WERI-Rb-1 (cell line): Measurements from ENCODE around the gene TNFRSF1B.

Source experiments
- DNase-seq: peaks from one replicate; pipeline ENCODE4 v3.0.0-alpha.2; 2020
- H3K27ac ChIP-seq: fragments of 250-450 bp; sonication (Bioruptor Pico); 2 replicates; pipeline ENCODE4 v1.5.1; 2020; ENCODE audit warnings: mild to moderate bottlenecking, moderate library complexity
- H3K27me3 ChIP-seq: fragments of 250-450 bp; sonication (Bioruptor Pico); 2 replicates; pipeline ENCODE4 v1.5.1; 2021; ENCODE audit warnings: mild to moderate bottlenecking, low read depth, moderate library complexity; ENCODE audit not compliant: insufficient read depth, severe bottlenecking
- H3K36me3 ChIP-seq: fragments of 250-450 bp; sonication (Bioruptor Pico); 2 replicates; pipeline ENCODE4 v1.5.1; 2020; ENCODE audit warnings: mild to moderate bottlenecking, moderate library complexity
- H3K4me3 ChIP-seq: 2 replicates; pipeline ENCODE4 v1.5.1; 2011; ENCODE audit warnings: low read depth, mild to moderate bottlenecking, control low read depth, low read length
- H3K9me3 ChIP-seq: fragments of 250-450 bp; sonication (Bioruptor Pico); 2 replicates; pipeline ENCODE4 v1.5.1; 2021; ENCODE audit warnings: mild to moderate bottlenecking, moderate library complexity; ENCODE audit not compliant: severe bottlenecking
- CTCF ChIP-seq: IDR thresholded peaks from 2 replicates; pipeline ENCODE4 v1.5.1; 2011; ENCODE audit warnings: low read depth, mild to moderate bottlenecking, control low read depth, inconsistent platforms, low read length

Gene TNFRSF1B

GRCh38 chr1:12244078-12244477, 77.3 kb downstream of the TNFRSF1B start:
- H3K36me3 ChIP-seq, result peaks cover 18% of the 10 kb centered on the region
- H3K27me3 ChIP-seq, result no peaks in the 10 kb centered on the region
- no peak overlapping the region for H3K4me3 ChIP-seq
- peak; percentile 35 for TF ChIP-seq CTCF
- no peak overlapping the region for H3K27ac ChIP-seq
- peak; percentile 14 for DNase-seq
- no peaks in the 10 kb centered on the region for H3K9me3 ChIP-seq

GRCh38 chr1:12244585-12244984, 77.8 kb downstream of the TNFRSF1B start:
- H3K4me3 ChIP-seq, result no peak overlapping the region
- H3K9me3 ChIP-seq, result no peaks in the 10 kb centered on the region
- H3K36me3 ChIP-seq, result peaks cover 23% of the 10 kb centered on the region
- DNase-seq, result no peak
- H3K27ac ChIP-seq, result no peak overlapping the region
- TF ChIP-seq CTCF, result no peak
- no peaks in the 10 kb centered on the region for H3K27me3 ChIP-seq

- Histone ChIP-seq H3K27me3 (no peaks in the 10 kb centered on the region), H3K9me3 (no peaks in the 10 kb centered on the region), H3K27ac (no peak overlapping the region), H3K4me3 (no peak overlapping the region), H3K36me3 (peaks cover 26% of the 10 kb centered on the region)
- TF ChIP-seq CTCF, result no peak
- no peak for DNase-seq
These were observed 78.3 kb downstream of the TNFRSF1B start for GRCh38 chr1:12245116-12245515.

GRCh38 chr1:12245733-12246132, 78.9 kb downstream of the TNFRSF1B start:
- Histone ChIP-seq H3K36me3 (peaks cover 26% of the 10 kb centered on the region), H3K27ac (no peak overlapping the region), H3K27me3 (no peaks in the 10 kb centered on the region), H3K9me3 (no peaks in the 10 kb centered on the region), H3K4me3 (no peak overlapping the region)
- no peak for DNase-seq
- TF ChIP-seq CTCF, result no peak

- H3K27ac ChIP-seq, result no peak overlapping the region
- H3K9me3 ChIP-seq, result no peaks in the 10 kb centered on the region
- peaks cover 26% of the 10 kb centered on the region for H3K36me3 ChIP-seq
- no peak for DNase-seq
- no peaks in the 10 kb centered on the region for H3K27me3 ChIP-seq
- H3K4me3 ChIP-seq, result no peak overlapping the region
- no peak for TF ChIP-seq CTCF
These were observed 79.8 kb downstream of the TNFRSF1B start for GRCh38 chr1:12246584-12246983.

- no peak for TF ChIP-seq CTCF
- no peaks in the 10 kb centered on the region for H3K27me3 ChIP-seq
- peaks cover 19% of the 10 kb centered on the region for H3K36me3 ChIP-seq
These were observed 82.4 kb downstream of the TNFRSF1B start for GRCh38 chr1:12249181-12249580.

More at GRCh38 chr1:12249181-12249580, 82.4 kb downstream of the TNFRSF1B start:
- Histone ChIP-seq H3K27ac (no peak overlapping the region), H3K4me3 (no peak overlapping the region), H3K9me3 (no peaks in the 10 kb centered on the region)
- no peak for DNase-seq
